SK-N-SH treated with all-trans-retinoic acid at 6 μM for 48 hours (cell line): ENCODE measurements around the gene DMD.

ENCODE experiments used
- BACH2 ChIP-seq: fragments of 250-450 bp; sonication (Bioruptor Pico); IDR thresholded peaks from 2 replicates; pipeline ENCODE4 v1.9.0; 2021; ENCODE audit warnings: mild to moderate bottlenecking, borderline replicate concordance
- PATZ1 ChIP-seq: fragments of 250-450 bp; sonication (Bioruptor Pico); IDR thresholded peaks from 2 replicates; pipeline ENCODE4 v1.8.0; 2020; ENCODE audit warnings: mild to moderate bottlenecking, moderate library complexity, borderline replicate concordance
- ZFP30 ChIP-seq: fragments of 450-650 bp; formaldehyde crosslinking; IDR thresholded peaks from 2 replicates; pipeline ENCODE4 v1.5.0; 2022; ENCODE audit warnings: mild to moderate bottlenecking, moderate library complexity

GRCh38 chrX:31884535-31884934 is 1326.8 kb downstream of the DMD start:
- no peak for TF ChIP-seq BACH2 (CRISPR knock-in tag)
- no peak for TF ChIP-seq PATZ1 (CRISPR knock-in tag)
- TF ChIP-seq ZFP30 (CRISPR knock-in tag) = no peak
